ENCODE results near the gene DMD. TPM values are rescaled to one million over a fixed set of nuclear protein-coding genes. Genes with fewer than 3 reads are reported as not detected.

DMD gene
- polyA plus RNA-seq, 2 of the 4 experiments (the other 2 are of a cell fraction), result 0.03 TPM; not detected in 1

- no peaks in the 10 kb centered on the region for H3K9me3 ChIP-seq
- no peak for DNase-seq (ENCODE audit: low read depth in 1 of 2, low spot score in 1 of 2)
- H3K27ac ChIP-seq, result no peak overlapping the region
- TF ChIP-seq ZFP36 (IDR thresholded peaks at IDR 0.05; ENCODE audit: borderline replicate concordance, partially characterized antibody) (no peak), KDM5A (IDR thresholded peaks at IDR 0.05) (no peak)
- H3K4me3 ChIP-seq, result no peak overlapping the region
- POLR2A ChIA-PET, result no interaction called here
- CTCF ChIA-PET, result no interaction called here
- no peak for ATAC-seq
- no peak overlapping the region for H3K4me2 ChIP-seq
- WGBS (ENCODE audit: missing lambda C conversion rate), result 0% methylated on average over 3 of the region's 3 CpGs
- FAIRE-seq, result no peak
- H3K4me1 ChIP-seq, result no peaks in the 10 kb centered on the region
Measured at GRCh38 chrX:31449081-31449480, 1762.3 kb downstream of the DMD start.

DNA sequence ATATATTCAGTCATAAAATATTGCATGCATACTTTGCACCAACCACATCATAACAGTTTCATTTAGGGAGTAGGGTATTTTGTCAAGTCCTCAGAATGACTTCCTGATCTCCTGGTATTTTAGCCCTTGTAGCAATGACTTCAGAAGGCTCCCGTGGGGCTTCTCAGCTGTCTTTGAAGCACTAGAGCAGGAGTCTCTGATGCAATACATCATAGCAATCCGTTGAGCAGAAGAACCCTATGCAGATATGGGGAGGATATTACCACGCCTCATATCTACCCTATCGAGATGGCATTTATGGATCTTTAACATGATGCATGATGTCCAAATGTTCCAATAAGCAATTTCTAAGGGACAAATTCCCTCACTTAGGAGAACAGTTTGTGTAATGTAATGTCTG lies 1765.8 kb downstream of the DMD start:
- ChIA-PET CTCF (no interaction called here), POLR2A (no interaction called here)
- no peak for FAIRE-seq
- Histone ChIP-seq H3K27ac (no peak overlapping the region), H3K4me3 (no peak overlapping the region), H3K9me3 (no peaks in the 10 kb centered on the region), H3K4me1 (no peaks in the 10 kb centered on the region), H3K4me2 (no peak overlapping the region)
- TF ChIP-seq NPAS2 (CRISPR knock-in tag; IDR thresholded peaks at IDR 0.05; ENCODE audit: borderline replicate concordance), result no peak
- TF ChIP-seq HDAC2 (IDR thresholded peaks at IDR 0.05), result no peak
- TF ChIP-seq POLR2AphosphoS2 (conservative IDR thresholded peaks at IDR 0.05; ENCODE audit: low read length), result no peak
- no peak for TF ChIP-seq HEYL (CRISPR knock-in tag; IDR thresholded peaks at IDR 0.05)
- TF ChIP-seq EHF (CRISPR knock-in tag; IDR thresholded peaks at IDR 0.05), result no peak
- no peak for TF ChIP-seq PHF8 (IDR thresholded peaks at IDR 0.05; ENCODE audit: borderline replicate concordance, low read depth)
- TF ChIP-seq FOSB (CRISPR knock-in tag; IDR thresholded peaks at IDR 0.05), result no peak
- ATAC-seq, result no peak
- DNase-seq (ENCODE audit: low read depth in 1 of 2, low spot score in 1 of 2), result no peak
- WGBS (ENCODE audit: missing lambda C conversion rate), result 16% methylated on average over 4 of the region's 4 CpGs

GRCh38 chrX:31443654-31444053 lies 1767.7 kb downstream of the DMD start:
- H3K4me3 ChIP-seq, result no peak overlapping the region
- ChIA-PET POLR2A (no interaction called here), CTCF (no interaction called here)
- FAIRE-seq, result peak; percentile 54
- no peaks in the 10 kb centered on the region for H3K9me3 ChIP-seq
- H3K27ac ChIP-seq, result no peak overlapping the region
- H3K4me2 ChIP-seq, result no peak overlapping the region
- TF ChIP-seq NR3C1 (IDR thresholded peaks at IDR 0.05) (no peak), EHMT2 (IDR thresholded peaks at IDR 0.05; ENCODE audit: low read depth) (no peak), MAFK (IDR thresholded peaks at IDR 0.05; ENCODE audit: partially characterized antibody) (peak; percentile 18), JUNB (IDR thresholded peaks at IDR 0.05) (no peak)
- no peak for DNase-seq (ENCODE audit: low read depth in 1 of 2, low spot score in 1 of 2)
- H3K4me1 ChIP-seq, result no peaks in the 10 kb centered on the region
- WGBS (ENCODE audit: missing lambda C conversion rate), result 76% methylated on average over 8 of the region's 8 CpGs
- no peak for ATAC-seq

GRCh38 chrX:31440546-31440945 lies 1770.8 kb downstream of the DMD start:
- no peaks in the 10 kb centered on the region for H3K9me3 ChIP-seq
- WGBS (ENCODE audit: missing lambda C conversion rate), result 74% methylated on average over 2 of the region's 2 CpGs
- H3K4me2 ChIP-seq, result no peak overlapping the region
- POLR2A ChIA-PET, result no interaction called here
- peak; percentile 74 for FAIRE-seq
- TF ChIP-seq RARB (CRISPR knock-in tag; IDR thresholded peaks at IDR 0.05) (no peak), FOSL2 (IDR thresholded peaks at IDR 0.05) (no peak), FOSL2 (CRISPR knock-in tag; IDR thresholded peaks at IDR 0.05) (no peak), CTCF (IDR thresholded peaks at IDR 0.05) (no peak), HOXA7 (CRISPR knock-in tag; IDR thresholded peaks at IDR 0.05) (no peak), KDM5A (IDR thresholded peaks at IDR 0.05) (no peak), FOSB (CRISPR knock-in tag; IDR thresholded peaks at IDR 0.05) (no peak), HMGXB4 (CRISPR knock-in tag; IDR thresholded peaks at IDR 0.05; ENCODE audit: borderline replicate concordance) (no peak), ZFP36 (IDR thresholded peaks at IDR 0.05; ENCODE audit: borderline replicate concordance, partially characterized antibody) (no peak), POLR2AphosphoS2 (conservative IDR thresholded peaks at IDR 0.05; ENCODE audit: low read length) (no peak), ELK1 (IDR thresholded peaks at IDR 0.05; ENCODE audit: low read depth, low read length) (no peak), CBX8 (IDR thresholded peaks at IDR 0.05) (no peak), CEBPB (IDR thresholded peaks at IDR 0.05) (no peak), HOXB5 (CRISPR knock-in tag; IDR thresholded peaks at IDR 0.05) (no peak), KDM1A (IDR thresholded peaks at IDR 0.05; ENCODE audit: low read depth) (no peak), TP53 (CRISPR knock-in tag; IDR thresholded peaks at IDR 0.05) (no peak), NPAS2 (CRISPR knock-in tag; IDR thresholded peaks at IDR 0.05; ENCODE audit: borderline replicate concordance) (no peak), HDAC2 (IDR thresholded peaks at IDR 0.05) (no peak)
- TF ChIP-seq, protein P1, sequence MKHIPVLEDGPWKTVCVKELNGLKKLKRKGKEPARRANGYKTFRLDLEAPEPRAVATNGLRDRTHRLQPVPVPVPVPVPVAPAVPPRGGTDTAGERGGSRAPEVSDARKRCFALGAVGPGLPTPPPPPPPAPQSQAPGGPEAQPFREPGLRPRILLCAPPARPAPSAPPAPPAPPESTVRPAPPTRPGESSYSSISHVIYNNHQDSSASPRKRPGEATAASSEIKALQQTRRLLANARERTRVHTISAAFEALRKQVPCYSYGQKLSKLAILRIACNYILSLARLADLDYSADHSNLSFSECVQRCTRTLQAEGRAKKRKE (CRISPR knock-in tag; IDR thresholded peaks at IDR 0.05; ENCODE audit: low read depth), result no peak
- TF ChIP-seq, protein P2, sequence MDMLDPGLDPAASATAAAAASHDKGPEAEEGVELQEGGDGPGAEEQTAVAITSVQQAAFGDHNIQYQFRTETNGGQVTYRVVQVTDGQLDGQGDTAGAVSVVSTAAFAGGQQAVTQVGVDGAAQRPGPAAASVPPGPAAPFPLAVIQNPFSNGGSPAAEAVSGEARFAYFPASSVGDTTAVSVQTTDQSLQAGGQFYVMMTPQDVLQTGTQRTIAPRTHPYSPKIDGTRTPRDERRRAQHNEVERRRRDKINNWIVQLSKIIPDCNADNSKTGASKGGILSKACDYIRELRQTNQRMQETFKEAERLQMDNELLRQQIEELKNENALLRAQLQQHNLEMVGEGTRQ (IDR thresholded peaks at IDR 0.05), result no peak
- H3K27ac ChIP-seq, result no peak overlapping the region
- H3K4me3 ChIP-seq, result no peak overlapping the region
- ATAC-seq, result no peak
- CTCF ChIA-PET, result no interaction called here
- H3K4me1 ChIP-seq, result no peaks in the 10 kb centered on the region
- no peak for DNase-seq (ENCODE audit: low read depth in 1 of 2, low spot score in 1 of 2)

Data from A549 (cell line).